Testis (tissue), 2 donors: ENCODE data around the gene TLCD1.

ENCODE experiments used
- CTCF ChIP-seq, 3 experiments: fragments of 450-650 bp in 2 of 3; fragments of 200-600 bp in 1 of 3; sonication (generic) in 1 of 3; IDR thresholded peaks; one replicate each; pipeline ENCODE4 v1.5.1; 2016 to 2019; ENCODE audit warnings: antibody characterized with exemption in 3 of 3, mild to moderate bottlenecking in 2 of 3, moderate library complexity in 1 of 3
- POLR2A ChIP-seq: fragments of 450-650 bp; IDR thresholded peaks from one replicate; pipeline ENCODE4 v1.6.1; 2017; ENCODE audit warnings: antibody characterized with exemption, mild to moderate bottlenecking, moderate library complexity

DNA sequence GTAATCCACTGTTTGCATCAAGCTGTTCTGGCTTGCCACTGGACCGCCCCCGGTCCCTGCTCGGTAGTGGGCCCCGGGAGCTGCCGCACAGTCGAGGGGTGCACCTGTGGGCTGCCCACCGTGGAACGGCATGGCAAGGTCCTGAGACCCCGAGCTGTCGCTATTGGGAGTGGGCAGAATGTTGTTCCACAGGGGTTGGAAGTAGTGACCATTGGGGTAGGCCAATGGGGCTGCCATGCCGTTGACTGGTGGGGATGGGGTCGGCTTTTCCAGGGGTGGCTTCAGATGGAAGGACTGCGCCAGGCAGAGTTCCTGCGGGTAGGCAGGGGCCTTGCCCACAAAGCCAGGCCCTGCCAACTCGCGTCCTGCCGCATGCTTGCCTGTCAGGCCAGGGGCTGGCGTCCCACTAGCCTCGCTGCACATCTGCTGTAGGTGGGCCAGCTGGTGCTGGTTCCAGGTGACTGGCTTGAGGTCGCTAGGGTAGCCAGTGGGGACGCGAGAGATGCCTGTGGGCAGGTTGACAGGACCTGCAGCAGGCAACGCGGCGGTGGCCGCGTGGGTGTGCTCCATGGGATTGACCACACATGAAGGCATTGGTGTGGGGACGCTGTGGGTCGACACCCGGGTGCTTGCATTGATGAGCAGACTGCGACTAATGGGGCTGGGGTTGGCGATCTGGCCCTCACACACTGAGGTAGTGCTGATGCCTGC, 32.5 kb upstream of the TLCD1 start:
- TF ChIP-seq CTCF (IDR thresholded peaks at IDR 0.05), result no peak
- no peak for TF ChIP-seq POLR2A
